HCT116 (cell line): ENCODE results near the gene DKK1. TPM values are rescaled to one million over a fixed set of nuclear protein-coding genes. Genes with fewer than 3 reads are reported as not detected.

ENCODE experiments used
- ATAC-seq: fragments of 200-7000 bp; cut with Tn5 transposase; 2 replicates; pipeline ENCODE4 v1.9.1; 2020; ENCODE audit warnings: mild to moderate bottlenecking, moderate library complexity
- BruUV-seq: library from RNA; stranded (reverse); fragments of 400-500 nt; replicated peaks from 2 replicates; lab custom pipeline; 2021; lab: Mats Ljungman, UMichigan
- CTCF ChIA-PET: fragments of 300-600 bp; sonication (Branson Sonifier 250); formaldehyde crosslinking; loops from one replicate; lab custom pipeline; 2021; ENCODE audit warnings: antibody characterized with exemption; lab: Charles Lee
- POLR2A ChIA-PET: fragments of 300-600, 350-600 bp; sonication (Branson Sonifier 250); formaldehyde crosslinking; loops from one replicate; lab custom pipeline; 2021; ENCODE audit warnings: antibody characterized with exemption; lab: Charles Lee
- RAD21 ChIA-PET, 2 experiments: fragments of 300-600 bp; sonication (Branson Sonifier 250); formaldehyde crosslinking; loops; one replicate each; lab custom pipeline; 2023; ENCODE audit warnings: low total read pairs in 2 of 2; ENCODE audit not compliant: uncharacterized antibody in 2 of 2, unreplicated experiment in 2 of 2, low non-redundant PET in 1 of 2; lab: Charles Lee
- DNase-seq: peaks from one replicate; pipeline ENCODE4 v3.0.0-alpha.2; 2010; ENCODE audit warnings: low read depth, low spot score
- H2AFZ ChIP-seq: fragments of 200-600 bp; shearing (Covaris generic), sonication (generic); 2 replicates; pipeline ENCODE4 v1.6.1; 2017; ENCODE audit warnings: low read depth, mixed run types, mixed read lengths, antibody characterized with exemption, low read length; ENCODE audit not compliant: poor library complexity, severe bottlenecking
- H3K27ac ChIP-seq: 2 replicates; pipeline ENCODE4 v1.5.1; 2012; ENCODE audit warnings: low read depth, low read length
- H3K27me3 ChIP-seq: fragments of 200-600 bp; sonication (generic); 2 replicates; pipeline ENCODE4 v1.6.1; 2016; ENCODE audit warnings: mixed run types, low read length, mixed read lengths; ENCODE audit not compliant: insufficient read depth
- H3K36me3 ChIP-seq, 2 experiments: fragments of 200-500 bp in 1 of 2; fragments of 200-600 bp in 1 of 2; sonication (Bioruptor generic) in 1 of 2; sonication (generic) in 1 of 2; 2 replicates each; pipeline versions ENCODE4 v1.5.1 to v1.6.1; 2014 to 2016; ENCODE audit warnings: low read length in 2 of 2, inconsistent platforms in 1 of 2, mixed read lengths in 1 of 2, mixed run types in 1 of 2; ENCODE audit not compliant: insufficient read depth in 2 of 2, control insufficient read depth in 1 of 2
- H3K4me1 ChIP-seq, 2 experiments: fragments of 200-600 bp in 1 of 2; sonication (generic) in 1 of 2; 2 replicates each; pipeline versions ENCODE4 v1.5.1 to v1.6.1; 2012 to 2017; ENCODE audit warnings: low read length in 2 of 2, inconsistent platforms in 1 of 2, mild to moderate bottlenecking in 1 of 2, mixed read lengths in 1 of 2, mixed run types in 1 of 2, moderate library complexity in 1 of 2; ENCODE audit not compliant: insufficient read depth in 2 of 2, control insufficient read depth in 1 of 2
- H3K4me2 ChIP-seq: fragments of 200-600 bp; sonication (generic); 2 replicates; pipeline ENCODE4 v1.6.1; 2017; ENCODE audit warnings: mixed run types, low read length, mixed read lengths
- H3K4me3 ChIP-seq, 2 experiments: fragments of 200-600 bp in 1 of 2; sonication (generic) in 1 of 2; replicated peaks in 1 of 2; 2 replicates each; pipeline ENCODE4 v1.5.1; 2011 to 2016; ENCODE audit warnings: low read length in 2 of 2, control low read depth in 1 of 2, low read depth in 1 of 2, mild to moderate bottlenecking in 1 of 2, mixed read lengths in 1 of 2, mixed run types in 1 of 2
- H3K79me2 ChIP-seq: fragments of 200-600 bp; sonication (generic); 2 replicates; pipeline ENCODE4 v1.6.1; 2017; ENCODE audit warnings: mild to moderate bottlenecking, mixed run types, low read length, moderate library complexity, mixed read lengths; ENCODE audit not compliant: insufficient read depth
- H3K9ac ChIP-seq: fragments of 200-600 bp; sonication (generic); 2 replicates; pipeline ENCODE4 v1.6.1; 2016; ENCODE audit warnings: low read length, mixed read lengths
- H3K9me2 ChIP-seq: fragments of 200-600 bp; sonication (generic), shearing (Covaris generic); 2 replicates; pipeline ENCODE4 v1.6.1; 2017; ENCODE audit warnings: mixed run types, mild to moderate bottlenecking, moderate library complexity; ENCODE audit not compliant: insufficient read depth
- H3K9me3 ChIP-seq, 2 experiments: fragments of 200-500 bp in 1 of 2; fragments of 200-600 bp in 1 of 2; sonication (Bioruptor generic) in 1 of 2; sonication (generic) in 1 of 2; 2 replicates each; pipeline ENCODE4 v1.6.1; 2014 to 2017; ENCODE audit warnings: low read length in 2 of 2, mixed read lengths in 2 of 2, inconsistent platforms in 1 of 2, low read depth in 1 of 2, mild to moderate bottlenecking in 1 of 2, mixed run types in 1 of 2, moderate library complexity in 1 of 2; ENCODE audit not compliant: control insufficient read depth in 1 of 2, insufficient read depth in 1 of 2
- H4K20me1 ChIP-seq: fragments of 200-600 bp; sonication (generic), shearing (Covaris generic); 2 replicates; pipeline ENCODE4 v1.6.1; 2017; ENCODE audit warnings: mixed run types, mild to moderate bottlenecking, moderate library complexity; ENCODE audit not compliant: insufficient read depth
- ATF3 ChIP-seq: IDR thresholded peaks from 2 replicates; pipeline ENCODE4 v1.6.1; 2012
- EGR1 ChIP-seq: IDR thresholded peaks from 2 replicates; pipeline ENCODE4 v1.6.1; 2012; ENCODE audit warnings: low read depth
- ELF1 ChIP-seq: IDR thresholded peaks from 2 replicates; pipeline ENCODE4 v1.6.1; 2012; ENCODE audit warnings: low read depth, borderline replicate concordance
- EZH2 ChIP-seq: fragments of 200-600 bp; sonication (generic); IDR thresholded peaks from 2 replicates; pipeline ENCODE4 v1.6.1; 2017; ENCODE audit warnings: antibody characterized with exemption, mixed run types
- FOSL1 ChIP-seq: IDR thresholded peaks from 2 replicates; pipeline ENCODE4 v1.6.1; 2012; ENCODE audit warnings: low read depth
- JUND ChIP-seq: IDR thresholded peaks from 2 replicates; pipeline ENCODE4 v1.6.1; 2012
- MAX ChIP-seq: IDR thresholded peaks from 2 replicates; pipeline ENCODE4 v1.6.1; 2012
- POLR2A ChIP-seq: IDR thresholded peaks from 2 replicates; pipeline ENCODE4 v1.7.0; 2011; ENCODE audit warnings: borderline replicate concordance; ENCODE audit not compliant: insufficient read depth, insufficient read length; ENCODE audit errors: extremely low read depth
- RAD21 ChIP-seq: IDR thresholded peaks from 2 replicates; pipeline ENCODE4 v1.6.1; 2012; ENCODE audit warnings: low read depth, mild to moderate bottlenecking
- REST ChIP-seq: IDR thresholded peaks from 2 replicates; pipeline ENCODE4 v1.6.1; 2012; ENCODE audit warnings: low read depth
- SIN3A ChIP-seq: IDR thresholded peaks from 2 replicates; pipeline ENCODE4 v1.6.1; 2012; ENCODE audit warnings: low read depth
- SP1 ChIP-seq: IDR thresholded peaks from 2 replicates; pipeline ENCODE4 v1.6.1; 2012; ENCODE audit warnings: low read depth
- SRF ChIP-seq: IDR thresholded peaks from 2 replicates; pipeline ENCODE4 v1.6.1; 2012; ENCODE audit warnings: low read depth
- TCF7L2 ChIP-seq: IDR thresholded peaks from 2 replicates; pipeline ENCODE4 v1.7.0; 2011; ENCODE audit warnings: borderline replicate concordance, inconsistent platforms; ENCODE audit not compliant: insufficient read depth, insufficient read length; ENCODE audit errors: extremely low read depth
- YY1 ChIP-seq: IDR thresholded peaks from 2 replicates; pipeline ENCODE4 v1.6.1; 2011; ENCODE audit warnings: low read length, low read depth, moderate library complexity, mild to moderate bottlenecking; ENCODE audit not compliant: insufficient replicate concordance; ENCODE audit errors: extremely low read depth
- ZFX ChIP-seq: fragments of 450-650 bp; IDR thresholded peaks from 2 replicates; pipeline ENCODE4 v1.6.1; 2017
- intact Hi-C: fragments of 100-400 bp; cut with micrococcal nuclease; formaldehyde crosslinking; loops from 2 replicates; pipeline ENCODE4 v1.10.0; 2022
- total RNA-seq: library from RNA; stranded (reverse); gene quantifications from one replicate; pipeline ENCODE4 v1.2.1, GENCODE V29; 2021; ENCODE audit not compliant: unreplicated experiment

Gene DKK1
- total RNA-seq, 1 experiment from 2014 or later, result 315 TPM

- TF ChIP-seq REST (no peak), MAX (no peak), ATF3 (no peak)
Observed at GRCh38 chr10:52331638-52332364, 17.7 kb downstream of the DKK1 start (continued).

- intact Hi-C loops, result loop anchor here (10.0 kb wide), 1 partner anchor 62 kb away; no protein-coding TSS in a partner anchor
Observed at GRCh38 chr10:52332815-52333214, 18.7 kb downstream of the DKK1 start.

More at GRCh38 chr10:52332815-52333214, 18.7 kb downstream of the DKK1 start:
- Histone ChIP-seq H3K36me3 (no peaks in the 10 kb centered on the region), H3K4me1 (peaks cover 22 to 34% of the 10 kb centered on the region in 2 experiments), H4K20me1 (no peaks in the 10 kb centered on the region), H3K4me3 (no peak overlapping the region), H3K9me2 (no peaks in the 10 kb centered on the region), H3K79me2 (no peaks in the 10 kb centered on the region), H3K9me3 (no peaks in the 10 kb centered on the region), H3K27me3 (no peaks in the 10 kb centered on the region), H3K9ac (no peak overlapping the region), H3K27ac (no peak overlapping the region), H3K4me2 (no peak overlapping the region), H2AFZ (peak overlapping the region; percentile 51)
- RAD21 ChIA-PET, result no interaction called here
- POLR2A ChIA-PET, result no interaction called here
- no TSS peak for BruUV-seq
- TF ChIP-seq REST (no peak), SP1 (no peak), POLR2A (no peak), SIN3A (no peak), ELF1 (no peak), ATF3 (no peak), JUND (no peak), SRF (no peak), FOSL1 (no peak), EZH2 (no peak), YY1 (no peak), TCF7L2 (no peak), RAD21 (no peak), EGR1 (no peak), ZFX (no peak)
- CTCF ChIA-PET, result no interaction called here
- ATAC-seq, result no peak
- no peak for DNase-seq
